Breast epithelium (tissue), 4 donors: Measurements from ENCODE around the gene PAK5. TPM values are rescaled to one million over a fixed set of nuclear protein-coding genes. Genes with fewer than 3 reads are reported as not detected.

Experiments used
- DNase-seq, 2 donors: peaks; one replicate each; pipeline ENCODE4 v3.0.0-alpha.2; 2019; ENCODE audit warnings: low spot score in 2 of 2
- H3K27ac ChIP-seq, 2 donors: fragments of 200-600 bp; sonication (generic) in 1 of 2; one replicate each; pipeline ENCODE4 v1.5.1; 2016 to 2019; ENCODE audit warnings: mild to moderate bottlenecking in 1 of 2
- H3K27me3 ChIP-seq, 2 donors: fragments of 200-600 bp; sonication (generic) in 1 of 2; one replicate each; pipeline versions ENCODE4 v1.5.1 to v1.6.0; 2017 to 2019; ENCODE audit warnings: control low read depth in 1 of 2, mild to moderate bottlenecking in 1 of 2
- H3K36me3 ChIP-seq: fragments of 200-600 bp; one replicate; pipeline ENCODE4 v1.5.1; 2019
- H3K4me1 ChIP-seq, 2 donors: fragments of 200-600 bp; sonication (generic); one replicate each; pipeline ENCODE4 v1.5.1; 2016 to 2019; ENCODE audit warnings: control low read depth in 1 of 2
- H3K4me3 ChIP-seq, 3 donors: fragments of 200-600 bp; sonication (generic); 1 replicate in 2 of 3; 2 replicates in 1 of 3; pipeline ENCODE4 v1.5.1; 2016 to 2019; ENCODE audit warnings: mild to moderate bottlenecking in 3 of 3, moderate library complexity in 2 of 3
- H3K9me3 ChIP-seq, 2 donors: fragments of 200-600 bp; sonication (generic) in 1 of 2; one replicate each; pipeline ENCODE4 v1.5.1; 2016 to 2019; ENCODE audit warnings: control low read depth in 1 of 2
- CTCF ChIP-seq, 3 donors: fragments of 450-650 bp; IDR thresholded peaks; one replicate each; pipeline ENCODE4 v1.5.1; 2016 to 2017; ENCODE audit warnings: antibody characterized with exemption in 3 of 3, mild to moderate bottlenecking in 3 of 3, moderate library complexity in 3 of 3
- POLR2A ChIP-seq: fragments of 450-650 bp; IDR thresholded peaks from one replicate; pipeline ENCODE4 v1.6.1; 2016; ENCODE audit warnings: antibody characterized with exemption, mild to moderate bottlenecking, moderate library complexity
- POLR2AphosphoS5 ChIP-seq, 3 donors: sonication (generic); formaldehyde crosslinking; IDR thresholded peaks; one replicate each; pipeline ENCODE4 v1.6.1; 2017; ENCODE audit warnings: antibody characterized with exemption in 3 of 3
- intact Hi-C: fragments of 100-400 bp; cut with DNase I; formaldehyde crosslinking; loops from one replicate; pipeline ENCODE4 v1.15.1; 2023; ENCODE audit warnings: low total_unique reads
- total RNA-seq, 3 donors: library from RNA; depleted of rRNA; stranded (reverse); fragments of >200 nt; gene quantifications; one replicate each; pipeline ENCODE4 v1.1.0, GENCODE V29; 2016

PAK5 gene
- total RNA-seq, 3 donors from 2014 or later: 0.66 to 1.3 TPM; not detected in 1

GRCh38 chr20:9518576-9519175 lies 320.2 kb downstream of the PAK5 start:
- Histone ChIP-seq H3K4me3 (no peak overlapping the region), H3K36me3 (no peaks in the 10 kb centered on the region), H3K9me3 (no peaks in the 10 kb centered on the region), H3K27ac (no peak overlapping the region), H3K27me3 (peaks cover 0 to 22% of the 10 kb centered on the region in 2 donors), H3K4me1 (no peaks in the 10 kb centered on the region)
- no peak for DNase-seq
- intact Hi-C loops: no loop called here
- TF ChIP-seq CTCF (IDR thresholded peaks at IDR 0.05) (no peak), POLR2A (no peak), POLR2AphosphoS5 (IDR thresholded peaks at IDR 0.05) (no peak)

GRCh38 chr20:9517297-9518162 lies 321.3 kb downstream of the PAK5 start:
- Histone ChIP-seq H3K27me3 (peaks cover 0 to 22% of the 10 kb centered on the region in 2 donors), H3K36me3 (no peaks in the 10 kb centered on the region), H3K4me3 (no peak overlapping the region), H3K9me3 (no peaks in the 10 kb centered on the region), H3K4me1 (no peaks in the 10 kb centered on the region), H3K27ac (no peak overlapping the region)
- no peak for DNase-seq
- TF ChIP-seq CTCF (IDR thresholded peaks at IDR 0.05) (no peak), POLR2AphosphoS5 (IDR thresholded peaks at IDR 0.05) (no peak)
- intact Hi-C loops: no loop called here

- Histone ChIP-seq H3K27ac (no peak overlapping the region), H3K27me3 (peaks cover 0 to 22% of the 10 kb centered on the region in 2 donors), H3K4me1 (no peaks in the 10 kb centered on the region), H3K4me3 (peak overlapping the region; percentile 11 to 63 (median 41)), H3K36me3 (no peaks in the 10 kb centered on the region), H3K9me3 (no peaks in the 10 kb centered on the region)
- no peak for DNase-seq
- TF ChIP-seq POLR2A (no peak), CTCF (IDR thresholded peaks at IDR 0.05) (no peak), POLR2AphosphoS5 (IDR thresholded peaks at IDR 0.05) (no peak)
- intact Hi-C loops: no loop called here
These were observed 322.5 kb downstream of the PAK5 start for GRCh38 chr20:9516234-9516871.

GRCh38 chr20:9515741-9516233 lies 323.1 kb downstream of the PAK5 start:
- Histone ChIP-seq H3K27ac (no peak overlapping the region), H3K4me3 (peak overlapping the region in 2 of 3 donors; percentile 41 to 63), H3K36me3 (no peaks in the 10 kb centered on the region), H3K4me1 (no peaks in the 10 kb centered on the region), H3K9me3 (no peaks in the 10 kb centered on the region), H3K27me3 (peaks cover 0 to 20% of the 10 kb centered on the region in 2 donors)
- DNase-seq: no peak
- intact Hi-C loops: no loop called here
- TF ChIP-seq POLR2A: no peak
- TF ChIP-seq CTCF (IDR thresholded peaks at IDR 0.05): no peak
- no peak for TF ChIP-seq POLR2AphosphoS5 (IDR thresholded peaks at IDR 0.05)
